Effector memory CD4-positive, alpha-beta T cell (primary cell): ENCODE results near the gene YARS1.

ENCODE experiments used
- DNase-seq, 3 donors: peaks; one replicate each; pipeline ENCODE4 v3.0.0-alpha.2; 2020
- H3K27ac ChIP-seq: 2 replicates; pipeline ENCODE4 v1.7.0; 2013; ENCODE audit warnings: mild to moderate bottlenecking, low read length, moderate library complexity; ENCODE audit not compliant: insufficient read depth, poor library complexity, severe bottlenecking
- H3K27me3 ChIP-seq: replicated peaks from 2 replicates; pipeline ENCODE4 v1.7.0; 2013; ENCODE audit warnings: mild to moderate bottlenecking, low read length; ENCODE audit not compliant: insufficient read depth, control insufficient read depth, poor library complexity, severe bottlenecking
- H3K36me3 ChIP-seq: 2 replicates; pipeline ENCODE4 v1.7.0; 2013; ENCODE audit warnings: mild to moderate bottlenecking, low read length, moderate library complexity; ENCODE audit not compliant: control insufficient read depth, insufficient read depth
- H3K4me1 ChIP-seq: 2 replicates; pipeline ENCODE4 v1.7.0; 2013; ENCODE audit warnings: low read length, mild to moderate bottlenecking; ENCODE audit not compliant: control insufficient read depth, insufficient read depth, poor library complexity, severe bottlenecking
- H3K4me3 ChIP-seq: 2 replicates; pipeline ENCODE4 v1.7.0; 2013; ENCODE audit warnings: low read length, low read depth, mild to moderate bottlenecking; ENCODE audit not compliant: insufficient read depth, poor library complexity, severe bottlenecking
- H3K9me3 ChIP-seq: 2 replicates; pipeline ENCODE4 v1.7.0; 2013; ENCODE audit warnings: mild to moderate bottlenecking, low read length, moderate library complexity; ENCODE audit not compliant: control insufficient read depth

Gene YARS1

DNA sequence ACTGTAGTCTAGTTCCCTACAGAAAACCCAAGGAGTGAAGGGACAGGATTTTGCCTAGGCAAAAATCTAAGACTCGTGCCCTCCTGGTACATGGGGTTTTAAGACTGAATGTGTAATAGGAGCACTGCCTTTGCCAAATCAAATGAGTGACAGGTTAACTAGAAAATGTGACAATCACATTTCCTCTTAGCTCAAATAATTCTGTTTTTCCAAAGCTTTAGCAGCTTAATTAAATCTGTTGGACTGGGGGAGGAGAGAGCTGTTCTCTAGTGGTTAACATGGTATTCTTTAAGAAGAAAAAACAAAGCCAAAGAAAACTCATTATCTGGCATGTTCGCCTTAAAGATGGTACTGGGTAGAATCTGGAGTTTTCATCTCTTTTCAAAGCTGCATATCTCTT lies 41.0 kb upstream of the YARS1 start:
- Histone ChIP-seq H3K27me3 (no peaks in the 10 kb centered on the region), H3K4me1 (no peaks in the 10 kb centered on the region), H3K36me3 (peaks cover 39% of the 10 kb centered on the region), H3K9me3 (no peaks in the 10 kb centered on the region), H3K27ac (no peak overlapping the region), H3K4me3 (no peak overlapping the region)
- DNase-seq = no peak

DNA sequence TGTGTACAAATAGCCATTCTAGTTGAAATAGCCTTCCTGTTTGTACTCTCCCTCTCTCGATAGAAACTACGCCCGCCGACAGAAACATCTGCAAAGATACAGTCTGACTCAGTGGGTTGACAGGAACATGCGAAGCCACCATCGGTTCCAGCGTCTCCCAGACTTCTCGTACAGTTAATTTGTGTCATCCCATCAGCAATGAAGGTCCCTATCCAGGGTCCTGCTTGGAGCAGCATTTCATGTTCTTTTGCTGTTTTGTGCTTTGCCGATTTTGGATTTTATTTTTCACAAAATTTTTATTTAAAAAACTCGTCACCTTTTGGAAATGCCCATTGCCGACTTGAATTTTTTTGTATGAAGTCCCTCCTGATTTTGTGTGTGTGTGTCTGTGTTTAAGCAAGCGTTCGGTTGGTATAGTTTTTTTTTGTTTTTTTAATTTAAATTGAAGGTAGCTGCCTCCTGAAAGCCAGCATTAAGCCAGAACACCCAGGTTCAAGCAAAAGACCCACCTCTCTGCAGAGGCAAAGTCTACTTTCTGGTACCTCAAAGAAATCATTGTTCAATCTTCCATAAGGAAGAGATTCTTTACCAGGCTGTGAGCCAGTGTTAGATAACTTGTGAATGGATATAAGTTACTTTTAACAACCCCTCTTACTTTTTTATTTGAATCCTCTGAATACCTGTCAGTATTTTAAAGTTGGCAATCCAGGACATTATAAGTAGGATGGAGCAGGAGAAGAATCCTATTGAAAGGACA lies 38.9 kb upstream of the YARS1 start:
- Histone ChIP-seq H3K4me3 (no peak overlapping the region), H3K36me3 (peaks cover 33% of the 10 kb centered on the region), H3K9me3 (no peaks in the 10 kb centered on the region), H3K27me3 (no peaks in the 10 kb centered on the region), H3K27ac (no peak overlapping the region), H3K4me1 (no peaks in the 10 kb centered on the region)
- DNase-seq = no peak

DNA sequence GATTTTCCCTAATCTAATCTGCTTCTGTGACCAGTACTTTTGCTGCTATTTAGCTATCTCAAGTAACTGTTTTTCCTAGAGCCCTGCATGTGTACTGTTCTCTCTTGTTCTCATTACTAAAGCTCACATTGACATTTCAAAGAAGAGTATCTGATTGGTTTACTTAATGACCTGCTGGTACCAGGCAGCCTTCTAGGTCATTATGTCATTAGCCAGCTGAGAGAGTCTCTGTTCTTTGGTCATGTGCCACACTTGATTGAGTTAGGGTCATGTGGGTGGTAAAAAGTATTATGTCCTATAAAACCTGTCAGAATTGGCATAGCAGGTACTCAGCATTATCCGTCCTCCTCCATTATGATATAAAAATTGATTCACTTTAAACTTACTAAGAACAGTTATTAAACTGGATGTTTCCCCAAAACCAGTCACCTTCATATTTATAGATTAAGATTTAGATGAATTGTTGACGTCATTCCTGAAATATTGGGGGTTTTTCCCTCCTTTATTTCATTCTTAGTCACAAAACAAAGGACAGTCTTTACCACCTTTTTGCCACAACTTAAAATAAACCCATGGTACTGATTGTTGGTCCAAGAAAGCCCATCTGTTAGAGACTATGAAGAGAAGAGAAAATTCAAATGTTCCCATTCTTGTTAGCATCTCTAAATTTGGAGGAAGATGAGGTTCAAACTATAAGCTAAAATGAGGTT lies 31.4 kb upstream of the YARS1 start:
- Histone ChIP-seq H3K27me3 (no peaks in the 10 kb centered on the region), H3K9me3 (no peaks in the 10 kb centered on the region), H3K4me1 (no peaks in the 10 kb centered on the region), H3K36me3 (peaks cover 3% of the 10 kb centered on the region), H3K27ac (no peak overlapping the region), H3K4me3 (no peak overlapping the region)
- DNase-seq = no peak

DNA sequence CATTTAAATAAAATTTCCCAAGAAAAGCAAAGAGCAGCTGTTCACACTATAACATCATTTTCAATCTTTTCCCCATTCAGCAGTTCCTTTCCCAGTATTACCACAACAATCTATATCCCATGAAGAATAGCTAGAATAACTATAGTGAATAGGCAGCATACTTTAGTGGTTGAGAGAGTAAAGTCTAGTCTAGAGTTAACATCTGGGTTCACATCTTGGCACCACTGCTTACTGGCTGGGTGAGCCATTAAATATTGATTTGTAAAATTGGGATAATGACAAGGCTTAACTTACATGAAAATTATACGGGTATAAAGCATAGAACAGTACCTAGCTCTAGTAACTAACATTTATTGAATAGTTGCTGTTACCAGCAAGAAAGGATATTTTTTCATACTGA lies 14.7 kb upstream of the YARS1 start:
- Histone ChIP-seq H3K9me3 (no peaks in the 10 kb centered on the region), H3K27me3 (no peaks in the 10 kb centered on the region), H3K27ac (no peak overlapping the region), H3K4me1 (no peaks in the 10 kb centered on the region), H3K36me3 (peaks cover 54% of the 10 kb centered on the region), H3K4me3 (no peak overlapping the region)
- no peak for DNase-seq

DNA sequence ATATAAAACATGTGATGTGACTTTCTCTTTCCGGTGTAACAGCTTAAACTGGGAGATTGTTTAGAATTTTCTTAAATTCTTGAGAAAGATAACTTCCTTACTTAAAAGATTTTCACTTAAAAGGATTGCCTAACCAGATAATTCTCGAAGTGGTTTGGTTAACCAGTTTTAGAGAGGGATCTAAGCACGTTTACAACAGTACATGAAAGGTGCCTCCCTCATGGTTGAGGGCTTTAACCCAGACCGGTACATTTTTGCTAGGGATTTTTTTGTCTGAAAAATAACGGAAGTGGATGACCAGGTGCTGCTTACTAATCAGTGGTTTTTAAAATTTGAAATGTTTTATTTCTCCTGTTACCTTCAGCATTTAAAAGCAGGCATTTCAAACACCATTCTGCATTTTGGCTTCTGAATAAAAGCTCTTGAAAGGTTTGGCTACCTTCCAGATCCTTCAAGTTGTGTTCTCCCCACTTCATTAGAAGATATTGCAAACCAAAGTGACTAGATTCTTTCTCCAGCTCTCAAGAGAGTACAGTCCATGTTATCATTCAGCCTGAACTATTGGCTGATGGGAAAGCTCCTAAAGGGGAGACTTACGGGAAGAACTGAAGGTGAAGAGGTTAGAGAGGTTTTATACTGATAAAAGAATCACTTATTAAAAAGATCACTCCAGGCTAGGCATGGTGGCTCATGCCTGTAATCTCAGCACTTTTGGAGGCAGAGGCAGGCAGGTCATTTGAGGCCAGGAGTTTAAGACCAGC lies 13.1 kb upstream of the YARS1 start:
- Histone ChIP-seq H3K27ac (no peak overlapping the region), H3K9me3 (no peaks in the 10 kb centered on the region), H3K27me3 (no peaks in the 10 kb centered on the region), H3K4me1 (no peaks in the 10 kb centered on the region), H3K36me3 (peaks cover 69% of the 10 kb centered on the region), H3K4me3 (no peak overlapping the region)
- DNase-seq = no peak

DNA sequence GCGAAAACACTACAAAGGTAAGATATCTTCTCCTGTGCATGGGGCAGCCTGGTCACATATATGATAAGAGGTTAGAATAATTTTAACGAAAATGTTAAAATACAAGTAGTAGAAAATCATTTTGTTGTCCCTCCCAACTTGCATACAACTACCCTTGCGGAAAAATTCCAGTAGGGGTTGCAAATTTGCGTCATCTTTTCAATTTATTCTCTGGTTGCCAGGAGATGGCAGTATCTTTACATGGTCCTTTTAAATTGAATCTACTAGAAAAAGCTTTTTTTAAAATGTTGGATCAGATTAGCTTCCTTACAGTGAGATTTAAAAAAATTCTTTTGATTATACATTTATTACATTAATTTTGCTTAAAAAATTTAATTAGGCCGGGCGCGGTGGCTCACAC lies 11.2 kb upstream of the YARS1 start:
- Histone ChIP-seq H3K4me1 (no peaks in the 10 kb centered on the region), H3K4me3 (no peak overlapping the region), H3K27ac (no peak overlapping the region), H3K27me3 (no peaks in the 10 kb centered on the region), H3K36me3 (peaks cover 65% of the 10 kb centered on the region), H3K9me3 (no peaks in the 10 kb centered on the region)
- DNase-seq = no peak

DNA sequence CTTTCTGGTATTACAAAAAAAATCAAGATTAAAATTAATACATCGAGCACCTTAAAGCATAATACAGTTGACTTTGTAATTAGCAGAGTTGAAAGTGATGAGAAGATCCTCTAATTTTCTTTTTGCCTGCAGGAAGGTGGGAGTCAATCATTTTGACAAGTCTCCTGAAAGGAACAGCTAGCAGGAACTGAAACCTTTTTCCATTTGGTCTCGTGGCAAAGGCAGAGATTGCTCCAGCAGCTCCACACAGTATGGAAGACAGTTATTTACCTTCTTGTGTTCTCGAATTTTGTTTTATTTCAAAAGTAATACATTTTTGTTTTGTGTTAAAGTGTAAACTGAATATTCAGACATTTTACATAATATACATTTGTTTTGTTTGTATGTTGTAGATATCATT lies 8.0 kb upstream of the YARS1 start:
- Histone ChIP-seq H3K27me3 (no peaks in the 10 kb centered on the region), H3K36me3 (peaks cover 48% of the 10 kb centered on the region), H3K9me3 (no peaks in the 10 kb centered on the region), H3K27ac (no peak overlapping the region), H3K4me3 (no peak overlapping the region), H3K4me1 (no peaks in the 10 kb centered on the region)
- no peak for DNase-seq

DNA sequence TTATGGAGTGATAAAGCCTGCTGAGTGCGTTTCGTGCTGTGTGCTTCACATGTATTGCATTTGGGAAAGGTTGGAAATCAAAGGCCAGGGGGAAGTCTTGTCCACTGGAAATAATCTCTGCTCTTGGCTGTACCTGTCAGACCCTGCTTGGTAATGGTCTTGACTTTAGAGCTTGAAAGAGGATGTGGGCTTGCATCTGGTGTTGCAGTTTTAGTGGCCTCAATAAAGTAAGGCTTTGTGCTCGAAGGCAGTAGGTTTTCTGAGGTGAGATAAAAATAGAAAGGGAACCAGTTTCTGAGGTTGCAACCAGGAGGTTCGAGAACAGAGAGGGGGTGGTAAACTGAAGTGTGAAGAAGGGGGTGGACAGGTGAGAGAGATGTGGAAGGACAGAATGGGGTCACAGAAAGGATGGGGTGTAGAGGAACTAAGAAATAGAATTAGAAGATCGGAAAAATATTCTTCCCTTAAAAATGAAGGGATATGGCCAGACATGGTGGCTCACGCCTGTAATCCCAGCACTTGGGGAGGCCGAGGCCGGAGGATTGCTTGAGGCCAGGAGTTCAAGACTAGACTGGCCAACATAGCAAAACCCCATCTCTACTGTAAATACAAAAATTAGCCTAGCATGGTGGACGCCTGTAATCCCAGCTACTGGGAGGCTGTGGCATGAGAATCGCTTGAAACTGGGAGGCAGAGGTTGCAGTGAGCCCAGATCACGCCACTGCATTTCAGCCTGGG lies 1.8 kb upstream of the YARS1 start:
- H3K27ac ChIP-seq = peak overlapping the region; percentile 83
- no peaks in the 10 kb centered on the region for H3K36me3 ChIP-seq
- H3K9me3 ChIP-seq = no peaks in the 10 kb centered on the region
- DNase-seq = no peak
- H3K4me1 ChIP-seq = peaks cover 25% of the 10 kb centered on the region
- H3K4me3 ChIP-seq = peak overlapping the region; percentile 93
- no peaks in the 10 kb centered on the region for H3K27me3 ChIP-seq

DNA sequence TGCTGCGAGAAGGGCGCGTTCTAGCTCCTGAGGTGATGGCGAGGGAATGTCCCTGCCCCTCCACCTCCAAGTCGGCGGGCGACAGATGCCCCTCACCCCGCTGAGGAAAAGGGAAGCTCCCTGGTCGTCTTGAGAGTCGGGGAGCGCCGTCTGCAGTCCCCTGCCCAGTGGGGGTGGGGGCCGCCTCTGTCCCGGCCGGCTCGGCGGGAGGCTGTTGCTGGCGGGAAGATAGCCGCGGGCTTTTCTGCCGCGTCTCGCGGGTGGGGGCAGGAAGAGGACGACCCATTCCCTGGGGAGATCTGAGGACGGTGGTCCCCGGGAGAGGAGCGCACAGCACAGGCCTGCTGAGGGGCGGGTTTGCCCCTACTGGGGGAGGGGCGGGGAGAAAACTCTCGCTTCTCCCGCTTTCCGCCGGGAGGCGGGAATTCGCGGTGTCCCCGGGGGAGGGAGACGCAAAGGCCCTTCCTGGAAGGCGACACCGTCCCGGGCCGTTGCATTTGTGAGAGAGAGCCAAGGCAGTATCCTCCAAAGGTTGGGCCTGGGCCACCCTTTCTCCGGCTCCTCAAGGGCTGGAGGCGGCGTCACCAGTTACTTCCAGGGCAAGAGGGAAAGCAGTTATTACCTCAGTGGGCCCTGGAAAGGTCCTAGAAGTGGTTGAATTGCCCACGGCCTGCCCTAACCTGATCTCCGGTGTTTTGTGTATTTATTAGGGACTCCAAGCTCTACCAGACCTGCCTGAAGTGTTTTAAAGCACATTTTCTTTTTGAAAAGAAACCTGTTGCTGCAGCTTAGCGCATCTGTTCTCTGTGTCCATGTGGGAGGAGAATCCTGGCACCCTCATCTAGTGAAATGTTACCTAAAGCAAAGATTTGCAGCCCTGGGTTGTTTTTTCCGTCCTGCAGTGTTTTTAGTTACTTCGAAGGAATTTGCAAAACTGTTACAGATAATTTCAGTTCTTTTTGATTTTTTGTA lies 943 bp upstream of the YARS1 start:
- Histone ChIP-seq H3K4me1 (peaks cover 26% of the 10 kb centered on the region), H3K27ac (peak overlapping the region; percentile 83), H3K4me3 (peak overlapping the region; percentile 93), H3K27me3 (no peaks in the 10 kb centered on the region), H3K36me3 (no peaks in the 10 kb centered on the region), H3K9me3 (no peaks in the 10 kb centered on the region)
- DNase-seq = peak in 1 of 3 donors; percentile 25
